Stimulated activated CD4-positive, alpha-beta T cell treated with anti-CD3 and anti-CD28 coated beads, Interleukin-2, amount 100 ng/mL, for 48 hours (primary cell): ENCODE measurements around the gene ACKR2.

ENCODE experiments used
- DNase-seq, 2 donors: peaks; one replicate each; pipeline ENCODE4 v3.0.0-alpha.2; 2020

Gene ACKR2

DNA sequence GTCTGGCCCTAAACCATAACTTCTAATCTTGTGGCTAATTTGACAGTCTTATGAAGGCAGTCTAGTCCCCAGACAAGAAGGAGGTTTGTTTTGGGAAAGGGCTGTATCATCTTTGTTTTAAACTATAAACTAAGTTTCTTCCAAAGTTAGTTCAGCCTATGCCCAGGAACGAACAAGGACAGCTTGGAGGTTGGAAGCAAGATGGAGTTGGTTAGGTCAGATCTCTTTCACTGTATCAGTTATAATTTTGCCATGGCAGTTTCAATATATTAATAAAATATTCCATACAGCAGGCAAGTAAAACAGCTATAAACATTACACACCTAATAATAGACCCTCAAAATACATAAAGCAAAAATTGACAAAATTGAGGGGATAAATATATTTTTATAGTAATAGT lies 83.6 kb downstream of the ACKR2 start:
- no peak for DNase-seq

DNA sequence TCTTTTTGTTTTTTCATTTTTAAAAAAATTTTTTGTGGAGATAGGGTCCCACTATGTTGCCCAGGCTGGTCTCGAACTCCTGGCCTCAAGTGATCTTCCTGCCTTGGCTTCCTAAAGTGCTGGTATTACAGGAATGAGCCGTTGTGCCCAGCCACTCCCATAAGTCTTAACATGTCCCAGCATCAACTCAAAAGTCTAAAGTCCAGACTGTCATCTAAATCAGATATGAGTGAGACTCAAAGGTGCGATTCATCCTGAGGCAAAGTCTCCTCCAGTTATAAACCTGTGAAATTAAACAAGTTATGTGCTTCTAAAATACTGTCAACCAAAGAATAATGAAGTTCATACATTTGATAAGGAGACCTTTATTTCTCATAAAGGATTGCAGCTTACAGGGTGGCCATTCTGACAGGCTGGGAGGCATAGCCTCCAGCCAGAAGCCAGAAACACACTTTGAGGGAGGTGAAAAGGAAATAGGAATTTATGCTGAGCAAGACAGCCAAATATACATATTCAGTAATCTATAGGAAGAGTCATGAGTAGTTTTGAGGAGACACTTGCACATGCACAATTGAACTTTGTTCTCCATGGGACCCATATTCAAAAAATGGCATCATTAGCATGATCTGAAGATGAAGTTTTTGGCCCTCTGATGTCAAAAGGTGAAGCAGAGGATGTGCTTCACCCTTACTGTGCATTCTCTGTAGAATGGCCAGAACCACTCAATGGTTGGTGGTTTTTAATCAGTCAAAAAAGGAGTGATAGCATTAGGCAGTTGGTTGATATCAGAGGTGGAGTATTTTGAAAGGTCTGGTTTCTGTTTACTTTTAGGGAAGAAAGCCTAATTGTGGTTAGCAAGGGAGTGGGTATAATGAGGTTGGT lies 85.7 kb downstream of the ACKR2 start:
- DNase-seq = no peak

DNA sequence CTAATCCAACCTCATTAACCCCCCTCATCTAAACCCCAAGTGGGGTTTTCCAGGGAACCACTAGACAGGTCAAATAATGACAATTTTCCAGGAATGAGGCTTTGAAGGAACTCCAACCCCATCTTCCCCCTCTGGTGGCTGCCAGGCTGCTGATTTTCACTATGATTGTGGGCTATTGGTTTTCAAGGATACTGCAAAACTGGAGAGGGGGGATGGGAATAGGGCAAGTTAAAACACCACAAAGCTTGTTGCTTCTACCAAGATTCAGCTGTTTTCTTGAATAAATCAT lies 86.3 kb downstream of the ACKR2 start:
- no peak for DNase-seq

DNA sequence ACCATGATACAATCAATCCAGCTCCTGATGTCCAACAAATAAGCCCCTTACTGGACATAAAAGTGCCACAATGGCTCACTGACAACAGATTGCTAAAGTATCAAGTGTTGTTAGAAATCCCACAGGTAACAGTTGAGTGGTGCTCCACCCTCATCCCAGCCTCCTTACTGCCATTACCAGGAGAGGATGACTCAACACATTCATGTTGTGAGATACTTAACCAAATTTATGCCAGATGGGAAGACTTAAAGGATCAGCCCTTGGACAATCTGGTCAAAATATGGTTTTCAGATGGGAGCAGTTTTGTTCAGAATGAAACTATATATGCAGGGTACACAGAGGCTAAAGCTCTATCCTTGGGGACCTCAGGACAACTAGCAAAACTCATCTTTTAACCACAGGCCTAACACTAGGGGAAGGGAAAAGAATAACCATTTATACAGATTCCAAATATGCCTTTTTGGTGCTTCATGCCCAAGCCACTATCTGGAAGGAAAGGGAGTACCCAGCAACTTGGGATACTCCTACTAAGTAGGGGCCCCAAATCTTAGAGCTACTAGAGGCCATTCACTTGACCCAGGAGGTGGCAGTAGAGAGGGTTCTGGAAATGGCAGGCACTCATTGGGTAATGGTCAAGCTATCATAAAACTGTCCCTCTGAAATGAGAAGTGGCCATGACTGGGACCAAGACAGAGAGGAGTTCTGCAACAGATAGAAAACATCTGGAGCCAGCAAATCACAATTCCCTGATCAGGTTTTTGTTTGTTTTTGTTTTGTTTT lies 89.8 kb downstream of the ACKR2 start:
- DNase-seq = no peak

DNA sequence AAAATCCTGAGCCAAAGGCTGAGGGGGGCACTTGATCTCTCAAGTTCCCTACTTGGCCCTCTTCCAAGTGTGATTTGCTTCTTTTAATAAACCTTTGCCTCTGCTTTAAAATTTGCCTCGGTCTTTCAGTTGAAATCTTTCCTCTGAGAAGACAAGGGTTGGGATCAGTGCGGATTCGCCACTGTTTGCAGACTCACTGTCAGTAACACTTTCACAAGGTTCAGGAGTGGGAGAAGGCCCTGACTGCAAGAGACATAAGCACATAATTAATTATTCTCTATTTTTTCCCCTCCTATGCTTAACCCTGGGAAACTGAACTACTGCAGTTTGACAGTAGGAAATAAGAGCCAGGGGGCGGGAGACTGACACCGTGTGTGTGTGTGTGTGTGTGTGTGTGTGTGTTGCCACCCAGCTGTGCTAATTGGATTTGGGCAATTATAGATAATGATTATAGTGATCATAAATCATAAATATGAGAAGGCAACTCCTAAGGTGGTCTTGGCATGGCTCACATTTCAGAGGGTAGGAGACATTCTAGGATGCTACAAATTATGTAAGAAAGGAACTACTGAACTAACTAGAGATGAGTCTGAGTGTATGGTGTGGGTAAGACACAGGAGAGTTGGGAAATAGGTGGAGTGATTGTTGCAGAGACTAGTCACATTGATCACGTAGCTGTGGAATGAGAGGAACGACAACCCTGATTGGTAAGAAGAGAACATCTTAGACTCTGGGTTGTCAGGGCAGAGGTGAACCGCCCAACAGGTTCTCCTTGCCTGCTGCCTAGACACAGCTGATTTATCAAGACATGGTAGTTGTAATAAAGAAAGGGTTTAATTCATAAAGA lies 91.2 kb downstream of the ACKR2 start:
- no peak for DNase-seq

DNA sequence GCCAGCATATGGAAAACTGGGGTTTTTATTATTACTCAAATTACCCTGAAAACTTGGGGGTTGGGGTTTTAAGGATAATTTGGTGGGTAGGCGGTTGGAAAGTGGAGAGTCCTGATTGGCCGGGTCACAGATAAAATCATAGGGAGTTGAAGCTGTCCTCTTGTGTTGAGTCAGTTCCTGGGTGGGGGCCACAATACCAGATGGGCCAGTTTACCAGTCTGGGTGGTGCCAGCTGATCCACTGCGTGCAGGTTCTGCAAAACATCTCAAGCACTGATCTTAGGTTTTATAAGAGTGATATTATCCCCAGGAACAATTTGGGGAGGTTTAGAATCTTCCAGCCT lies 91.8 kb downstream of the ACKR2 start:
- DNase-seq = no peak

DNA sequence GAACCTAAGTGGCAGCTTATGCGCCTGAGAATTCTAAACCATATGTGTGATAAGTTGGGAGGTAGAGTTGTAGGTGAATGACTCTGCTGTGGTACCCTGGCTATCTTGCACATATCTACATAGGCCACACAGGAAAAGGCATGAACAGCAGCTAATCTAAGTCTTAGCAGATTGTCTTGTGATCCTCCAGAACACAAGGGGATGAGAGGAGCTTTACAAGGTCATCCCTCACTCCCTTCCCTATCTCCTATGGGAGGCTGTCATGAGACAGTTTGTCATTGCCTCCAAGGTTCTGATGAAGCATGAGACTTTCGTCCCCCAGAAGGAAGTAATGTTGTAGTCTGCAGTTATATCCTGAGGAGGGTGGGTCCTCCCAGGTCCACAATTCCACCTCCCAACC lies 93.0 kb downstream of the ACKR2 start:
- no peak for DNase-seq

DNA sequence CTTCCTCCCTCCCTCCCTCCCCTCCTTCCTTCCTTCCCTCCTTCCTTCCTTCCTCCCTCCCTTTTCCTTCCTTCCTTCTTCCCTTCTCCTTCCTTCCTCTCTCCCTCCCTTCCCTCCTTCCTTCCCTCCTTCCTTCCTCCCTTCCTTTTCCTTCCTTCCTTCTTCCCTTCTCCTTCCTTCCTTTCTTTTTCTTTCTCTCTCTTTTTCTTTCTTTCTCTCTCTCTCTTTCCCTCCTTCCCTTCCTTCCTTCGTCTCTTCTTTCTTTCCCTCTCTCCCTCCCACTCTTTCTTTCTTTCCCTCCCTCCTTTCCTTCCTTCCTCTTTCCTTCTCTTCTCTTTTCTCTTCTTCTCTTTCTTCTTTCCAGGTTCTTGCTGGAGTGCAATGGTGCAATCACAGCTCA lies 94.8 kb downstream of the ACKR2 start:
- DNase-seq = no peak

DNA sequence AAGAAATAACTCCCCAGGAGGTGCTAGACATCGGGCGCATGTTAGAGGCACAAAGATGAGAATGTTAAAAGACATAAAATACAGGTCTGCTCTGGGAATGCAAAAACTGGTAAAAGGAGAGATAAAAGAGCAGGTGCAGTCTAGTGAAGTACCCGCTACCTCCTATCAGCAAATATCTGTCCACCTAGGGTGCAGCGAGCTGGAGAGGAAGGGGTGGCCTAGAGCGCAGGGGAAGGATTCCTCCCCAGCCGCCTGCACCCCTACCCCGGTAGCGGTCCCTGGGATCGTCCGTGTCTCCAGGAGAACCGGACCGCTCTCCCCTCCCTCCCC lies 96.5 kb downstream of the ACKR2 start:
- no peak for DNase-seq

DNA sequence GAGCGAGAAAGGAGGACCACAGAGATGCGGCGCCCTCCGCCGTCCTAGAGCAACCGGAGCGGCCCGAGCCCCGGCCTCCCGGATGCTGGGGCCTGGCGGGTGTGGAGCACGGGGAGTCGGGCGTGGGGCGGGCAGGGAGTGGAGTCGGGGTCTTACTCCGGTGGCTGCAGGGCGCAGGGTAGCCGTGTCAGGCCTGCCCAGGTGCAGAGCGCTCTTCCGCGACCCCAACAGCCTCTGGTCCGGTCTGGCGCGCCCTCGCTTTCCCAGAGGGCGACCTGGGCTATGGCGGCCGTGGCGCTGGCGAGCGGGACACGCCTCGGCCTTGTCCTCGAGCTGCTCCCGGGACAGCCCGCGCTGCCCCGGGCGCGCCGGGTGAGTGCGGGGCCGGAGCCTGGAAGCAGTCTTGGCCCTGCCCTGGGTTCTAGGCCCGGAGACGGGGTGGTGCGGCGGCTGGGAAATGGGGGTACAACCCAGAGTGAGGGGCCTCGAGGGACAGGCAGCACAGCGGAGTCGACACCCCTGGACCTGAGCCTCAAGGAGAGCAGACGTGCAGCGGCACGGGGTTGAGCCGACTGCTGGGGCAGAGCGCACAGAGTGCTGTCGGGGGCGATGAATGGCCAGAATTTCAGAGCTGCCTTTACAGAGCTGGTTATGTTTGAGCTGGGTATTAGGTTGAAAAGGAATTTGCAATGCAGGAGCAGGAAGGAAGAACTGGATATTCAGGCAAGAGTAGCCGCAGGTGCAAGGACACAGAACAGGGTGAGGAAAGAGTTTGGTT lies 97.0 kb downstream of the ACKR2 start, which contains the start of gene ZNF662:
Gene ZNF662, plus strand, starts transcription at position 73 of the 778 bp plus-strand sequence. CDS start 1,973 bp downstream, outside the sequence.
- peak in 1 of 2 donors; percentile 16 for DNase-seq

DNA sequence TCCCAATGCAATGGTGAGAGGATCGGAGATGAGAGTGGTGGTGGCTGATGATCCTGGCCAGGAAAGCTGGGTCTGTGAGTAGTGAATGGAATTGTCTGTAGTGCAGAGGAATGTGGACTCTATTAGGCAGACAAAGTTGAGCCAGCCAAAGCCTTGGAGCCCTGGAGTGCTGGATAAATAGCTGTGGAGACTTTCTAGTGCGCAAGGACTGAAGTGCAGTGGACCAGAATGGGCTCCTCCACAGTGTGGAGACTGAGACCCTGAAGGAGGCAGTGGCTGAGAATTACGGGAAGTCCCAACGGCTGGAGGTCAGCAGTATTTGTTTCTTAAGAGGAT lies 97.6 kb downstream of the ACKR2 start:
- no peak for DNase-seq

DNA sequence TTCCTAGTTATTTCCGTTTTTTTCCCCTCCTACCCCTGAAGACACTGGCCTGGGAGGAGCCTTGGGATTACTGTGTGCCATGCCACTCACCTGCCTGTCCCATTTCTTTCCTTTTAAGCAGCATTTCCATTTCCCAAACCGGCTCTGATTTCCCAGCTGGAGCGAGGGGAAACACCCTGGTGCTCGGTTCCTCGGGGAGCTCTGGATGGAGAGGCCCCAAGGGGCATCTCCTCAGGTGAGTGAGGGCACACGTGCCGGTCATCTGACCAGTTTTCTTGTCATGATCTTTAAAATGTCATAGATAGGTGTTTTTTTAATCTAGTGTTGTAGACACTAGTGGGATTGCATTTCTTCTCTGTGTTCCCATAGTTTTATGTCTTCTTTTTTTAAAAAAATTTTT lies 99.4 kb downstream of the ACKR2 start:
- DNase-seq = no peak

DNA sequence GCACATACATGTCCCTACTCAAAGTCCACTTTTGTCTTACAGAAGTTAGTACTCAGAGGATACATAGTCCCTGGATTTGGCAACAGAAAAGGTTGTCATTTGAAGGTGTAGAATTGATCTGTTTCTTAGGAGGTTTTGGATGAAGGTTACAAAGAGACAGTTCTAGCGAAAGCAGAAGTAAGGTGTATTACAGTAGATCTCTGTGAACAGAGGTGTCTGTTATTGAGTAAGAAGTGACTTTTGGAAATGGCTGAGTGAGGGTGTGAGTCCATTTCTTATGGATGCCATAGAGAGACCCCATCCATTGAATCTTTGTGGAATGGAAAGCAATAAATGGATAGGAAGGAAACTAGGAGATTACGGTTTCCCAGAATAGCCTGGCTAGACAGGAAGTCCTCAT lies 102.3 kb downstream of the ACKR2 start:
- no peak for DNase-seq

DNA sequence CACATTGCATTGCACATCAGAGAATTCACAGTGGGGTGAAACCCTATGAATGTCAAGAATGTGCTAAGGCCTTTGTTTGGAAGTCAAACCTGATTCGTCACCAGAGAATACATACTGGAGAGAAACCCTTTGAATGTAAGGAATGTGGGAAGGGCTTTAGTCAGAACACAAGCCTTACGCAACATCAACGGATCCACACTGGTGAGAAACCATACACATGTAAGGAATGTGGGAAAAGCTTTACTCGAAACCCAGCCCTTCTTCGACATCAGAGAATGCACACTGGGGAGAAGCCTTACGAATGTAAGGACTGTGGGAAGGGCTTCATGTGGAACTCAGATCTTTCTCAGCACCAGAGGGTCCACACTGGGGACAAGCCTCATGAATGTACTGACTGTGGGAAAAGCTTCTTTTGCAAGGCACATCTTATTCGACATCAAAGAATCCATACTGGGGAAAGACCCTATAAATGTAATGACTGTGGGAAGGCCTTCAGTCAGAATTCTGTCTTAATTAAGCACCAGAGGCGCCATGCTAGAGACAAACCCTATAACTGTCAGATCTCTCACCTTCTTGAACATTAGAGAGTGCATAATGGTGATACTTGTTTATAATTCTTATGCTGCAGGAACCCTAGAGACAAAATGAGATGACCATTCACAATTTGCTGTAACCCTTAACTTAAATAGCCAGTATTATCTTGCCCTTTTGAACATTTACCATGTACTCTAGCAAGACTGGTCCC lies 105.7 kb downstream of the ACKR2 start:
- no peak for DNase-seq
